ENCODE results near the gene PTPRN2.

Gene PTPRN2

DNA sequence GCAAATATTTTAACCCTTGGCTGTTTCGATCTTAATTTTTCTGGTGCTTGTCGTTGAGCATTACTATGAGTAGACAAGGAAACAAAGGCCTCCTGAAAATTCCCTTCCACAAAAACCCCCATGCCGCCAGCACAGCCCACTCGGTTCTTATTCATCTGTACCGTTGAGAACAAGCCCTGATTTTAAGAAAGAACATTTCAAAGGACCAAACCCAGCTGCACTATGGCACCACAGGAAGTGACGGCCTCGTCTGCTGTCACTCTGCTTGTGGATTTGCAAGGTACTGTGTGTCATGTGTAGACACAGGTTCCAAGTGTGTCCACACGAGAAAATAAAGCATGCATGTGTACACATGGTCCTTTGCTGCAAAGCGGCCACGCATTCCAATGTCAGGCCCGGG is 965.6 kb downstream of the PTPRN2 start:
- TF ChIP-seq, protein P1, sequence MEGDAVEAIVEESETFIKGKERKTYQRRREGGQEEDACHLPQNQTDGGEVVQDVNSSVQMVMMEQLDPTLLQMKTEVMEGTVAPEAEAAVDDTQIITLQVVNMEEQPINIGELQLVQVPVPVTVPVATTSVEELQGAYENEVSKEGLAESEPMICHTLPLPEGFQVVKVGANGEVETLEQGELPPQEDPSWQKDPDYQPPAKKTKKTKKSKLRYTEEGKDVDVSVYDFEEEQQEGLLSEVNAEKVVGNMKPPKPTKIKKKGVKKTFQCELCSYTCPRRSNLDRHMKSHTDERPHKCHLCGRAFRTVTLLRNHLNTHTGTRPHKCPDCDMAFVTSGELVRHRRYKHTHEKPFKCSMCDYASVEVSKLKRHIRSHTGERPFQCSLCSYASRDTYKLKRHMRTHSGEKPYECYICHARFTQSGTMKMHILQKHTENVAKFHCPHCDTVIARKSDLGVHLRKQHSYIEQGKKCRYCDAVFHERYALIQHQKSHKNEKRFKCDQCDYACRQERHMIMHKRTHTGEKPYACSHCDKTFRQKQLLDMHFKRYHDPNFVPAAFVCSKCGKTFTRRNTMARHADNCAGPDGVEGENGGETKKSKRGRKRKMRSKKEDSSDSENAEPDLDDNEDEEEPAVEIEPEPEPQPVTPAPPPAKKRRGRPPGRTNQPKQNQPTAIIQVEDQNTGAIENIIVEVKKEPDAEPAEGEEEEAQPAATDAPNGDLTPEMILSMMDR (IDR thresholded peaks at IDR 0.05; ENCODE audit: borderline replicate concordance, control extremely low read depth, extremely low read depth, insufficient read depth, missing control alignments): no peak
- in situ Hi-C loops (cut with MboI; ENCODE audit: low sequenced_read_pairs, unreplicated experiment): no loop called here
- no peak for DNase-seq (ENCODE audit: low spot score)

DNA sequence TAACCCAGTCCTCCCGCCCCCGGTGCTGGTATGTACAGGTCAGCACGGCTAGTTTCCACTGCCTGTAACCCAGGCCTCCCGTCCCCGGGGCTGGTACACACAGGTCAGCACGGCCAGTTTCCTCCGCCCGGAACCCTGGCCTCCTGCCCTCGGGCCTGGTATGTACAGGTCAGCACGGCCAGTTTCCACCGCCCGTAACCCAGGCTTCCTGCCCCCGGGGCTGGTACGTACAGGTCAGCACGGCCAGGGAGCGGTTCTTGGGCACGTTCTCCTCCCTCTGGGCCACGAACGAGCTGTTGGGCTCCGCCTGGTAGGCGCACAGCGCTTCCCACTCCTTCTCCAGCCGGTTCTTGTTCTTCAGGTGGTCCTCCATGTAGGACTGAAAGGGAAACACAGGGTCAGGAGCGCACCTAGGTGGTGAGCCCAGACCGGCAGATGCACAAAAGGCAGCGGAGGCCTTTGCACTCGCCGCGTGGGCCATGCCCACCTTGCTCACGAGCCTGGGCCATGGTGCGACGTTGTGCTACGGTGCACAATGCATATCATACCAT is 966.4 kb downstream of the PTPRN2 start:
- TF ChIP-seq, protein P1 (IDR thresholded peaks at IDR 0.05; ENCODE audit: borderline replicate concordance, control extremely low read depth, extremely low read depth, insufficient read depth, missing control alignments): no peak
- DNase-seq (ENCODE audit: low spot score): no peak
- in situ Hi-C loops (cut with MboI; ENCODE audit: low sequenced_read_pairs, unreplicated experiment): no loop called here

DNA sequence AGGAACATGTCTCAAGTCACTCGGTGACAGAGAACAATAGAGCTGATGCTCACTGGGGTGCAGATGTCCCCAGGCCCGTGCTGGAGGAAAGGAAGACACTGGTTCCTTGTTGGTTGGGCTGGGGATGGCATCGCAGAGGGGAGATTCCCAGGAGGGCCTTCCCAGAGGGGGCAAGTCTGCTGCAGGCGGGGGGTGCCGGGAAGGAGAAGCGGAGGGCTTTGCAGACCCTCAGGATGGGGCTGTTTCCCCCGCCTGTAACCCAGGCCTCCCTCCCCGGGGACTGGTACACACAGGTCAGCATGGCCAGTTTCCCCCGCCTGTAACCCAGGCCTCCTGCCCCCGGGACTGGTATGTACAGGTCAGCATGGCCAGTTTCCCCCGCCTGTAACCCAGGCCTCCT is 967.0 kb downstream of the PTPRN2 start:
- no peak for DNase-seq (ENCODE audit: low spot score)
- TF ChIP-seq, protein P1 (IDR thresholded peaks at IDR 0.05; ENCODE audit: borderline replicate concordance, control extremely low read depth, extremely low read depth, insufficient read depth, missing control alignments): no peak
- in situ Hi-C loops (cut with MboI; ENCODE audit: low sequenced_read_pairs, unreplicated experiment): no loop called here

DNA sequence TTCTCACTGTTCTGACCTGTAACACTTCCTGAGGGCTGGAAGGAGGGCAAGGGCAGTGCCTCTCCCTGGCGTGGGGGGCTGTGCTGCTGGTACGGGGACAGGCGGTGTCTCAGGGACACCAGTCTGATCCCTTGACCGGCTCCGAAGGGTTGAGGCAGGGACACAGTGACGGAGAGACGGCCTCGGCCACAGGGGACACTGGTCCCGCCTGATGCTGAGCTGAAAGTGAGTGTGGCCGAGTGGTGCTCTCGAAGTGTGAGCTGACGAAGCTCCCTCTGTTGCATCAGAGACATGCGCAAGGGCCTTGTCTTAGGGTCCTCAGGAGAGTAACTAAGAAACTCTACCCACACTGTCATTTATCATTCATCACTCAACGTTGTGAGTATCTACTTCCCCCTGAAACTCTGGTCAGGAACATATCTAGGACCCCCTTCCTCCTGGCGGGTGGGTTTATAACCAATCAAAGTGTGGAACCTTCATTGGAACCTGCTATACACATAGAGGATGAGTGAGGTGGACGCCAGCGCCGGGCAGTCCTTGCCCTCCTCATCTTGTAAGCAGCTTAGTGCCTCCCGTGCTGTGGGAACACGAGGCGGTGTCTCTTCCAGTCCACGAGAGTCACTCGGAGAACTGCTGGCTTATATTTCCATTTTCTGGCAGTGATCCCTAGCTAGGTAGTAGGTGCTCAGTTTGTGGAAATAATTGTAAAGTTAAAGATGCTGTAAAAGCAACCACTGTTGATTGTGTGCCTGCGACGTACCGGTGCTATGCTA is 967.7 kb downstream of the PTPRN2 start:
- in situ Hi-C loops (cut with MboI; ENCODE audit: low sequenced_read_pairs, unreplicated experiment): no loop called here
- DNase-seq (ENCODE audit: low spot score): no peak
- TF ChIP-seq, protein P1 (IDR thresholded peaks at IDR 0.05; ENCODE audit: borderline replicate concordance, control extremely low read depth, extremely low read depth, insufficient read depth, missing control alignments): no peak

DNA sequence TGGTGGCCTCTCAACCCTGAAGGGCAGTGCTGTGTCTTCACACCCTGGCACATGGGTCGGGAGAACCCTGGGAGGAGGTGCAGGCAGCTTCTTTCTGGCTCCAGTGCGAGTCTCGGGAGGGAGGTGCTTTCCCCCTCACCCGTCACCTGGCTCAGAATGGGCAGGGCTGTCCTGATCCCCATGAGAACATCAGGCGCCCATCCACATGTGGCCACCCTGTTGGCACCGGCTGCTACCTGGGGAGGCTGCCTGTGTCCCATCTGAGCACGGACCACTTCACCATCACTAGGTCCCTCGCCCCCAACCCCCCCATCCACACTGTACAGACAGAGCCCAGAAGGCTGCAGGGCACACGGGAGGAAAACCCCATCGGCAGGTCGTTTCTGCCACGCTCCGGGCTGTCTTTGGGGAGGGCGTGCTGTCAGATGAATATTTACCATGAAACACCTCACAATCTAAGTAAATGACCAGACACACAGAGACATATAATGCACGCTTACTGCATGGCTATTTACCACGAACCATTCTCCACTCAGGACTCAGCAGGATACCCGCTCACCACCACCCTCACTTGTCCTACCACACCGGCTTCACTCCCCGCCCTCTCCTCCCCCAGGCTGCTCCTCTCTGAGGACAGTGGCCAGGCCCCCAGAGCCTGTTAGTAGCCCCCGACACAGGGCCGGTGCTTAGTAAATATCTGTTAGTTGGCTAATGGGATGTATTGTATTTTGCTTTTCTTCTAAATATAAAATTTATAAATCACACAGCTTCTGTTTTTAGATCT is 968.6 kb downstream of the PTPRN2 start:
- TF ChIP-seq, protein P1 (IDR thresholded peaks at IDR 0.05; ENCODE audit: borderline replicate concordance, control extremely low read depth, extremely low read depth, insufficient read depth, missing control alignments): no peak
- no peak for DNase-seq (ENCODE audit: low spot score)
- in situ Hi-C loops (cut with MboI; ENCODE audit: low sequenced_read_pairs, unreplicated experiment): no loop called here

DNA sequence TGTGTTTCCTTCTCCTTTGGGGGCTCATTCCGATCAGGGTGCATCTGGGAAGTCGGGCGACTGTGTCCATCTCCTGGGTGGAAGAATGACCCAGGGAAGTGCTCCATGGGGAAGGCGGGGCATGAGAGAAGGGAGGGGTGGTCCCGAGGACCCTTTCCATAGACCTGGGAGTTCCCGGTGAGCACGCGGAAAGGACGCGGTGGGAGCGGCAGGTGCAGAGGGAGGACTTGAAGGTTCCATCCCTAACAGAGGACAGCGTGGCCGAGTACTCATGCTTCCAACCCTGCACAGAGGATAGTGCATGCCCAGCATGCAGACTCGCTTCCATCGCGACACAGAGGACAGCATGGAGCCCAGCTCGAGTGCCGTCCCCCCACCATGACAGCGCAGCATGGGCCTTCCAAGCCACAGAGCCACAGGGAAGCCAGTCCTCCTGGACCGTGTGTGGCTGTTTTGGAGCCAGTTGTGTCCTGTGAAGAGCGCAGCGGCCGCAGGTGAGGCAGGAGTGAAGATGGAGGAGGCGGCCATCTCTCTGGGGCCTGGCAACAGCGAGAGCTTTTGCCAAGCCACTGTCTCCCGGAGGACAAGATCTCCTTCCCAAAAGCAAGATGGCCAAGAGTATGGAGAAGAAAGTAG is 969.4 kb downstream of the PTPRN2 start:
- in situ Hi-C loops (cut with MboI; ENCODE audit: low sequenced_read_pairs, unreplicated experiment): no loop called here
- no peak for DNase-seq (ENCODE audit: low spot score)
- TF ChIP-seq, protein P1 (IDR thresholded peaks at IDR 0.05; ENCODE audit: borderline replicate concordance, control extremely low read depth, extremely low read depth, insufficient read depth, missing control alignments): no peak
